Right atrium auricular region (tissue), 2 donors: ENCODE results near the gene ABCC10. TPM values are rescaled to one million over a fixed set of nuclear protein-coding genes. Genes with fewer than 3 reads are reported as not detected.

Experiments used
- DNase-seq: peaks from one replicate; pipeline ENCODE4 v3.0.0-alpha.2; 2019; ENCODE audit warnings: low spot score
- H3K27ac ChIP-seq, 2 donors: fragments of 200-600 bp; sonication (generic); 1 replicate in 1 of 2; 2 replicates in 1 of 2; pipeline ENCODE4 v1.5.1; 2016 to 2019
- H3K27me3 ChIP-seq, 2 donors: fragments of 200-600 bp; sonication (generic); one replicate each; pipeline versions ENCODE4 v1.5.1 to v1.6.0; 2017 to 2019
- H3K36me3 ChIP-seq: fragments of 200-600 bp; sonication (generic); one replicate; pipeline ENCODE4 v1.5.1; 2016
- H3K4me1 ChIP-seq, 2 donors: fragments of 200-600 bp; sonication (generic); one replicate each; pipeline versions ENCODE4 v1.5.1 to v1.6.0; 2017 to 2019
- H3K4me3 ChIP-seq, 2 donors: fragments of 200-600 bp; sonication (generic); 1 replicate in 1 of 2; 2 replicates in 1 of 2; pipeline ENCODE4 v1.5.1; 2017 to 2019; ENCODE audit warnings: mild to moderate bottlenecking in 1 of 2, moderate library complexity in 1 of 2
- H3K9me3 ChIP-seq, 2 donors: fragments of 200-600 bp; sonication (generic); one replicate each; pipeline ENCODE4 v1.5.1; 2019
- CTCF ChIP-seq, 2 donors: fragments of 200-600 bp; sonication (generic); IDR thresholded peaks; one replicate each; pipeline ENCODE4 v1.5.1; 2019; ENCODE audit warnings: antibody characterized with exemption in 2 of 2
- total RNA-seq, 2 donors: library from RNA; depleted of rRNA; stranded (reverse); fragments of >200 nt; gene quantifications; one replicate each; pipeline ENCODE4 v1.1.0, GENCODE V29; 2016

Gene ABCC10
- total RNA-seq, 2 donors from 2014 or later = 7.1 to 7.8 TPM

- no peak for TF ChIP-seq CTCF (IDR thresholded peaks at IDR 0.05)
- no peaks in the 10 kb centered on the region for H3K9me3 ChIP-seq
- no peak overlapping the region for H3K27ac ChIP-seq
- no peaks in the 10 kb centered on the region for H3K4me1 ChIP-seq
- H3K27me3 ChIP-seq = no peaks in the 10 kb centered on the region
- no peaks in the 10 kb centered on the region for H3K36me3 ChIP-seq
- H3K4me3 ChIP-seq = no peak overlapping the region
- DNase-seq = no peak
Observed at GRCh38 chr6:43488667-43489276, 61.4 kb downstream of the ABCC10 start.

DNA sequence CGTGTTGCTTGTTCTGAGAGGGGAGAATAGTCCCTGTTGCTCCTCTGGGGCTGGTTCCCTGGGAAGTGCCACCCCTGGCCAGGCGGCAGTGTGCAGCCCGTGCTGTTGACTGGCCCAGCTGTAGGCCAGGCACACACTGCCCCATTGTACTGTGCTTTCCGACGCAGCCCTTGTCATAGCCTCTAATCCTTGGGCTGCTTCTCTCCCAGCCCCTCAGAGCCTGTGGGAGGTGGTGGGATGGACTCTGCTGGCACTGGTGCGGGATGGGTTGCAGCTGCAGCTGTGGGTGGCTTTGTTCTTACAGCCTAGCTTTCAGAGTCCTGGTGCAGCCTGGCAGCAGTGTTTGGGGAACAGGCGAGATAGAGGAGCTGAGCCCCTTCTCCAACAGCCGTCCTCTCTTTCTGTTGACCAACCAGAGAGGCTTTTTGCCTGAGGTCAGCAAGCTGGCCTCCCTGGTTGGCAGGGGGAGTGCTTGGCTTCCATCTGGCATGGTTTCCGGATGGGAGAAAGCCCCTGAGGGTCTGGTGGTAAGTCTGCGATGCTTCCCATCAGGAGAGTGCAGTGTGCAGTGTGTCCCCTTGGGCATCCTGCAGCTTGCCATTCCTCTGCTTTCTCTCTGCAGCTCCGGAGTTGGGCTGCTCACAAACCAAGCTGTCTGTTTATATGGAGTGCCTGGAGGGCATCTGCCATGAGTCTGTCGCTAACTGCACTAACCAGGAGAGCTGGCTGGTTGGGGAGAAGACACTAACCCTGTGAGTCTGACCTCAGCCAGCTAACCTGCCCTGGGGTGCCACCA, 62.1 kb downstream of the ABCC10 start:
- H3K9me3 ChIP-seq = no peaks in the 10 kb centered on the region
- no peak for DNase-seq
- TF ChIP-seq CTCF (IDR thresholded peaks at IDR 0.05) = no peak
- no peaks in the 10 kb centered on the region for H3K27me3 ChIP-seq
- H3K36me3 ChIP-seq = no peaks in the 10 kb centered on the region
- no peaks in the 10 kb centered on the region for H3K4me1 ChIP-seq
- H3K4me3 ChIP-seq = no peak overlapping the region
- H3K27ac ChIP-seq = no peak overlapping the region

GRCh38 chr6:43490523-43490939, 63.2 kb downstream of the ABCC10 start:
- H3K27me3 ChIP-seq = no peaks in the 10 kb centered on the region
- peaks cover 0 to 8% of the 10 kb centered on the region in 2 donors for H3K4me1 ChIP-seq
- DNase-seq = no peak
- H3K9me3 ChIP-seq = no peaks in the 10 kb centered on the region
- H3K27ac ChIP-seq = no peak overlapping the region
- H3K4me3 ChIP-seq = no peak overlapping the region
- no peaks in the 10 kb centered on the region for H3K36me3 ChIP-seq
- no peak for TF ChIP-seq CTCF (IDR thresholded peaks at IDR 0.05)

- DNase-seq = peak; percentile 91
- H3K27me3 ChIP-seq = no peaks in the 10 kb centered on the region
- peaks cover 0 to 23% of the 10 kb centered on the region in 2 donors for H3K4me1 ChIP-seq
- no peaks in the 10 kb centered on the region for H3K9me3 ChIP-seq
- no peak overlapping the region for H3K4me3 ChIP-seq
- H3K27ac ChIP-seq = peak overlapping the region; percentile 59 to 79
- no peaks in the 10 kb centered on the region for H3K36me3 ChIP-seq
- TF ChIP-seq CTCF (IDR thresholded peaks at IDR 0.05) = no peak
Observed at GRCh38 chr6:43491750-43492661, 64.7 kb downstream of the ABCC10 start.

- no peak for DNase-seq
- no peak overlapping the region for H3K4me3 ChIP-seq
Observed at GRCh38 chr6:43492673-43493072, 65.3 kb downstream of the ABCC10 start.

More at GRCh38 chr6:43492673-43493072, 65.3 kb downstream of the ABCC10 start:
- H3K4me1 ChIP-seq = peaks cover 0 to 23% of the 10 kb centered on the region in 2 donors
- no peaks in the 10 kb centered on the region for H3K36me3 ChIP-seq
- peak overlapping the region in 1 of 2 donors; percentile 79 for H3K27ac ChIP-seq
- no peaks in the 10 kb centered on the region for H3K9me3 ChIP-seq
- no peak for TF ChIP-seq CTCF (IDR thresholded peaks at IDR 0.05)
- H3K27me3 ChIP-seq = no peaks in the 10 kb centered on the region
